IPS-18c (cell line): ENCODE data around the gene OR10W1.

Experiments
- H3K4me3 ChIP-seq: 2 replicates; pipeline ENCODE4 v1.7.0; 2013; ENCODE audit warnings: low read depth, mild to moderate bottlenecking, low read length, moderate library complexity; ENCODE audit not compliant: insufficient read depth
- H3K9me3 ChIP-seq: one replicate; pipeline ENCODE4 v1.6.1; 2013; ENCODE audit warnings: mild to moderate bottlenecking, low read length, moderate library complexity; ENCODE audit not compliant: control insufficient read depth, insufficient read depth

Gene OR10W1, protein sequence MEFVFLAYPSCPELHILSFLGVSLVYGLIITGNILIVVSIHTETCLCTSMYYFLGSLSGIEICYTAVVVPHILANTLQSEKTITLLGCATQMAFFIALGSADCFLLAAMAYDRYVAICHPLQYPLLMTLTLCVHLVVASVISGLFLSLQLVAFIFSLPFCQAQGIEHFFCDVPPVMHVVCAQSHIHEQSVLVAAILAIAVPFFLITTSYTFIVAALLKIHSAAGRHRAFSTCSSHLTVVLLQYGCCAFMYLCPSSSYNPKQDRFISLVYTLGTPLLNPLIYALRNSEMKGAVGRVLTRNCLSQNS

DNA sequence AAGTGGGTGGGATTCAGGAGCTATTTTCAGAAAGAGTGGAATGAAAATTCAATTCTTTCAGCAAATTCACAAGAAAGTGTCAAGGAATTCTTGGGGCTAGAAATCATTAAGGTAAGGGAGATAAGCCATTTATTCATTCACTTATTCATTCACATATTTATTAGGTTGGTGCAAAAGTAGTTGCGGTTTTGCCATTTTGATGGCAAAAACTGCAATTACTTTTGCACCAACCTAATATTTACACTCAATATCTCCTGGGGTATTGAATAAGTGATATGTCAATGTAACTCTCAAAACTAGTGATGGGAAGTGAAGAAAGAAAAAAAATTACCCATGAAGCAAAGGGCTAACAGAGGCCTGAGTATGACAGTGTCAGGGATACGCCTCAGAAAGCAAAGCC, at the start of gene OR10W1:
TSS of gene OR10W1 (minus strand) at position 119 of the 400 bp plus-strand sequence. CDS start 402 bp downstream, outside the sequence.
- H3K4me3 ChIP-seq = no peak within 1 kb of the TSS

DNA sequence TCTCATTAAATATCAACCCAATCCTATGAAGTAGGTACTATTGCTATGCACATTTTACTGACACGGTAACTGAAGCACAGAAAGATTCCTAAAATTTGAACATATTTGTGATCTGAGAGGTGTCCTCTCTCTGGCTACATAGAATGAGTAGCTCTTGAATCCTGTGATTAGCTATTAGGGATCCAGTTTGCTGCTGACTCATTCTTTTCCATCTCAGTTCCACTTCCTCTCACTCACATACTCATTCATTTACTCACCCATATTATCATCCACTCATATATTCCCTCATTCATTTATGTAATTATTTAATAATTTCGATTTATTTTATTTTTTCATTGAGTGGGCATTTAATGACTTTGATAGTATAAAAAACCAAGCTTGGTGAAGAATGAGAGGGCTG, 48.1 kb upstream of the OR10W1 start:
- Histone ChIP-seq H3K4me3 (no peak overlapping the region), H3K9me3 (peaks cover 2% of the 10 kb centered on the region)

More for the DNA sequence above, at the start of gene OR10W1:
- H3K9me3 ChIP-seq = no peaks in the 10 kb centered on the region

DNA sequence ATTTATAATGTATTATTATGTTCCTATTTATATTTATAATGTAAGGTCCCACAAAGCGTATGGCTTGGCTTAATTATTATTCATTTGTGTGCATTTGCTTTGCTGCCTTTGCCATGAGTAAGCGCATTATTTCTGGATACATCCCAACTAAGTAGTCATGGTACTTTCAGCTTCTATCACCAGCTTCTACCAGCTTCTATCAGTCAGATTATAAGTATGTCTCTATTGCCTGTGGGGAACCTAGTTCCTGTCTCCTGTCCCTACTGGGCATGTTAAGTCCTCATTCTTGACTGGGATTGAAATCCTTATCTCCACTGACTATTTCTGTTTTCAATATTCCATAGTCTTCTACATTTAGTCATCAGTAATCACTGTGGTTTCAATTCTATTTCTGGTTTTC, 33.5 kb upstream of the OR10W1 start:
- Histone ChIP-seq H3K9me3 (no peaks in the 10 kb centered on the region), H3K4me3 (no peak overlapping the region)

DNA sequence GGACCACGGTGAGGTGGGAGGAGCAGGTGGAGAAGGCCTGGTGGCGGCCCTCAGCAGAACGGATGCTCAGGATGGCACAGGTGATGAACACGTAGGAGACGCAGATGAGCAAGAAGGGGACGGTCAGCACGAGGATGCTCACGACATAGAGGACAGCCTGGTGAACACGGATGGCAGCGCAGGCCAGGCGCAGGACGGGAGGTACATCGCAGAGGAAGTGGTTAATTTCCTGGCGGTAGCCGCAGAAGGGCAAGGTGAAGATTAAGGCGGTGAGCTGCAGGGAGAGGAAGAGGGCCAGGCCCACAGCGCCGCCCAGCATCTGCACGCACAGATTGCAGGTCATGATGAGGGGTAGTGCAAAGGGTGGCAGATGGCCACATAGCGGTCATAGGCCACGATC, 24.0 kb upstream of the OR10W1 start:
- Histone ChIP-seq H3K4me3 (no peak overlapping the region), H3K9me3 (peaks cover 3% of the 10 kb centered on the region)

DNA sequence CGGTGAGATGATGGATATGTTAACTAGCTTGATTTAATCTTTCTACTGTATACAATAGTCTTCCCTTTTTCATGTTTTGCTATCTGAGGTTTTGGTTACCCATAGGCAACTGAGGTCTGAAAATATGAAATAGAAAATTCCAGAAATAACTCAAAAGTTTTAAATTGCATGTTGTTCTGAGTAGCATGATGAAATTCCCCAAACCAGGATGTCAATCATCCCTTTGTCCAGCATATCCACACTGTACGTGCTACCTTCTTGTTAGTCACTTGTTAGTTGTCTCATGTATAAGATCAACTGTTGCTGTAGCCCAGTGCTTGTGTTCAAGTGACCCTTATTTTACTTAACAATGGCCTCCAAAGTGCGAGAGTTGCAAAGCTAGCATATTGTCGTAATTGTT, 21.2 kb upstream of the OR10W1 start:
- Histone ChIP-seq H3K4me3 (no peak overlapping the region), H3K9me3 (peaks cover 3% of the 10 kb centered on the region)

DNA sequence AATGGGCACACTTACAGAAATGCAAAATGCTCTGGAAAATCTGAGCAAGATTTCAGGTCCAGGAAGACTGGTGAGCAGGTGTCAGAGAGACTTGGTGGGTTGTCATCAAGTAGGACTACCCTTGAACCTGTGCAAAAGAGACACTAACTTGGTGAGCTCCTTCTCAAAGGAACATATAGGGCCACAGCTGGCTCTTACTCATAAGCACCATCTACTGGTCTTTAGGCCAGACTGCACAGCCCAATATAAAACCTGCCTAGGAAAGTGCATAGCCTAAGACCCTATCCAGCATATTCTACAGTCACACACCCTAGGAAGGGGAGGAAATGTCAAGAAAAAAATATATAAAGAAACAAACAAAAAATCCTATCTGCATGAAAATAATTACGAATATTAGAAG, 18.2 kb upstream of the OR10W1 start:
- H3K9me3 ChIP-seq = no peaks in the 10 kb centered on the region

DNA sequence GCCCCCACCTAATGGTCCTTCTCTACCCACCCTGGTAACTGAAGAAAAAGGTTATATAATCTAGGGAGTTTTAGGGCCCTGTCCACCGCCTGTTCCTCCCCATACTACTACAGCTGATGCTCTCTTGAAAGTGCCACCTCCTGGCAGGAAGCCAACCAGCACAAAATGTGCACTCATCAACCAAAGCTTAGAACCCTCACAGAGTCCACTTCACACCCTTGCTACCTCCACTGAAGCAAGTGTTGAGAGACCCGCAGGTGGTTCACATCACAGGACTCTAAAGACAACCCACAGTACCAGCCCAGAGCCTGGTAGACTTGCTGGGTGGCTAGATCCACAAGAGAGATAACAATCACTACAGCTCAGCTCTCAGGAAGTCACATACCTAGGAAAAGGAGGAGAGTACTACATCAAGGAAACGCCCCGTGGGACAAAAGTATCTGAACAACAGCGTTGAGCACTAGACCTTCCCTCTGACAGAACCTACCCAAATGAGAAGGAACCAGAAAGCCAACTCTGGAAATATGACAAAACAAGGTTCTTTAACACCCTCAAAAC, 17.5 kb upstream of the OR10W1 start:
- no peaks in the 10 kb centered on the region for H3K9me3 ChIP-seq
- H3K4me3 ChIP-seq = no peak overlapping the region

More for the DNA sequence above, 18.2 kb upstream of the OR10W1 start:
- H3K4me3 ChIP-seq = no peak overlapping the region

DNA sequence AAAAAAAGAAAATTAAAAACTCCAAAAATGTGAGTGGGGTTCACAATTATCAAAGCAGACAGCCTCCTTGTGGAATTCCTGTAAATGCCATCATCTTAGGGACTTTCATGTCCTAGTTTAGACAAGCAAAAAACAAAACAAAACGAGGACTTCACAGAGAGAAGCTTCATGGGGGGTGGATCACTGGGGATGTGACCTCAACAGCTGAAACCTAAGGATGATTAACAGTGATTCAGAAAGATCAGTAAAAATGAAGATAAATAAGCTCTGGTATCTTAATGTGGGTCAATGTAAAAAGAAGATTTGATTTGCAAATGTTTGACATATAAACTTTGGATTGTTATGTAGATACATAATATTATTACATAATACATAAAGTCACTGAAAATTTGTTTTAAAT, 8.1 kb upstream of the OR10W1 start:
- H3K9me3 ChIP-seq = no peaks in the 10 kb centered on the region
- no peak overlapping the region for H3K4me3 ChIP-seq

DNA sequence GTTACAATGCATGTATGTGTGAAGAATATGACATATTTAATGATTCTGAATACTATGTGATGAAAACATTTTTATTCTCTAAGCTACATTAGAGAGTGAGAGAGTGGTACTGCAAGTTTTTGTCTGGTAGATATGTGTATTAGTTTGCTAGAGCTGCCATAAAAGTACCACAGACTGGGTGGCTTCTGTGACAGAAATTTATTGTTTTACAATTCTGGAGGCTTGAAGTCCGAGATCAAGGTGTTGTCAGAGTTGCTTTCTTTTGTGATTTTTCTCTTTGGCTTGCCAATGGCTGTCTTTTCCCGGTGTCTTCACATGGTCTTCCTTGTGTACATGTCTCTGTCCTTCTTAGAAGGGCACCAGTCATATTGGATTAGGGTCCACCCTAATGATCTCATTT, 6.9 kb upstream of the OR10W1 start:
- Histone ChIP-seq H3K4me3 (no peak overlapping the region), H3K9me3 (no peaks in the 10 kb centered on the region)

DNA sequence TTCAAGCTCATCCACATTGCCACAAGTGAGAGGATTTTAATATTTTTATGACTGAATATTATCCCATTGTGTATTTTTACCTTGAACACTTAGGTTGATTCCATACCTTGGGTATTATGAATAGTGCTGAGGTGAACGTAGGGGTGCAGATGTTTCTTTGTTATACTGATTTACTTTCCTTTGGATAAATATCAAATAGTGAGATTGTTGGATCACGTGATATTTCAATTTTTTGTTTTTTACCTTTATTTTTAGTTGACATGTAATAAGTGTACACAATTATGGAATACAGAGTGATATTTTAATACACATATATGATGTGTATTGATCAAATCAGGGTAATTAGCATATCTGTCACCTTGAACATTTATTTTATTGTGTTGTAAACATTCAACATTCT, 8.1 kb downstream of the OR10W1 start:
- Histone ChIP-seq H3K9me3 (no peaks in the 10 kb centered on the region), H3K4me3 (no peak overlapping the region)

DNA sequence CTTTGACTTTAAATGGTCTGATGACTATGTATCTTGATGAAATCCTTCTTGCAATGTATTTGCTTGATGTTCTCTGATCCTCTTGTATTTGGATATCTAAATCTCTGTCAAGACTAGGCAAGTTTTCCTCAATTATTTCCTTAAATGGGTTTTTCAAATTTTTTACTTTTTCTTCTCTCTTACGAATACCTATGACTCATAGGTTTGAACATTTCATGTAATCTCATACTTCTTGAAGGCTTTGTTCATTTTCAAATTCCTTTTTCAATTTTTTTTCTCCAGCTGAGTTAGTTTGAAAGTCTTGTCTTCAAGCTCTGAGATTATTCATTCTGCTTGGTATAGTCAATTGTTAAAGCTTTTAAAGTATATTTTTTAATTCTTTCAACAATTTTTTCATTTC, 13.1 kb downstream of the OR10W1 start:
- Histone ChIP-seq H3K4me3 (no peak overlapping the region), H3K9me3 (no peaks in the 10 kb centered on the region)

DNA sequence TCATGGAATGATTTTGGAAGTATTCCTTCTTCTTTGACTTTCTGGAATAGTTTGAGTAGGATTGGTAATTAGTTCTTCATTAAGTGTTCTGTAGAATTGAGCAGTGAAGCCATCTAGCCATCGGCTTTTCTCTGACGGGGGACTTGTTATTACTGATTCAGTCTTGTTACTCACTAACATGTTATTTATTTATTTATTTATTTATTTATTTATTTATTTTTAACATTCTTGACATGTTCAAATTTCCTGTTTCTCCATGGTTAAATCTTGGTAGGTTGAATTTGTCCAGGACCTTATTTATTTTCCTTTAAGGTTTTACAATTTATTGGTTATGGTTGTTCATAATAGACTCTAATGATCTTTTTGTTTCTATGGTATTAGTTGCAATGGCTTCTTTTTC, 24.1 kb downstream of the OR10W1 start:
- H3K9me3 ChIP-seq = no peaks in the 10 kb centered on the region

DNA sequence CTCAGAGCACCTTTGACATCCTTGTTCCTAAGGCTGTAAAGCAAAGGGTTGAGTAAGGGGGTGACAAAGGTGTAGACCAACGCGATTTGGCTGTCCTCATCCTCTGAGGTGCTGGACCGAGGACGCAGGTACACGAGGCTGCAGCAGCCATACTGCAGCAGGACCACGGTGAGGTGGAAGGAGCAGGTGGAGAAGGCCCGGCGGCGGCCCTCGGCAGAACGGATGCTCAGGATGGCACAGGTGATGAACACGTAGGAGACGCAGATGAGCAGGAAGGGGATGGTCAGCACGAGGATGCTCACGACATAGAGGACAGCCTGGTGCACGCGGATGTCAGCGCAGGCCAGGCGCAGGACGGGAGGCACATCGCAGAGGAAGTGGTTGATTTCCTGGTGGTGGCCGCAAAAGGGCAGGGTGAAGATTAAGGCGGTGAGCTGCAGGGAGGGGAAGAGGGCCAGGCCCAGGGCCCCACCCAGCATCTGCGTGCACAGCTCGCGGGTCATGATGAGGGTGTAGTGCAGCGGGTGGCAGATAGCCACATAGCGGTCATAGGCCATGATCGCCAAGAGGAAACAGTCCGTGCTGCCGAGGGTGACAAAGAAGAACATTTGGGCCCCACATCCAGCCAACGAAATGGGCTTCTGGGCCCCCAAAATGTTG, 40.0 kb downstream of the OR10W1 start:
- Histone ChIP-seq H3K4me3 (no peak overlapping the region), H3K9me3 (no peaks in the 10 kb centered on the region)

More for the DNA sequence above, 24.1 kb downstream of the OR10W1 start:
- no peak overlapping the region for H3K4me3 ChIP-seq

DNA sequence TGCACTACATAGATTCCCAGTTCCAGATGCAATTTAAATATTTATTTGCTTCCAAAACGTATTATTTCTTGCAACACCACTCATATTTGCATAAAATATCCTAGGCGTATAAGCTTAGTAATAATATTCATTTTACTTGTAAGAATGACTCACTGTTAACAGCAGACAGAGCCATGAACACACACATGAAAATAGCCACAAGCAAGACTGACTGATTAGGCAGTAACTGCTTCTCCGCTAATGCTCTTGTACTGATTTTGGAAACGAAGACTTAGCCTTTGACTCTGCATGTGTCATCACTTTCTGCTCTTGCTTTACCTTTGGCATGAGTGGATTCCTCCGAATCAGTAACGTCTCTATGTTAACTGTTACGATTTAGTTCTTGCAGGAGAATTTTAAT, 45.3 kb downstream of the OR10W1 start:
- no peak overlapping the region for H3K4me3 ChIP-seq
- no peaks in the 10 kb centered on the region for H3K9me3 ChIP-seq
